Measurements from ENCODE around the gene GPRIN1. TPM values are rescaled to one million over a fixed set of nuclear protein-coding genes. Genes with fewer than 3 reads are reported as not detected.

The GPRIN1 gene
- total and polyA plus RNA-seq, 2 donors from 2014 or later, result 0.45 to 1.3 TPM

GRCh38 chr5:176647030-176647842 is 37.3 kb upstream of the GPRIN1 start, which contains the start of gene TSPAN17:
TSPAN17 (plus strand) TSS chr5:176647484; CDS start chr5:176647616, 132 bp downstream.
- TF ChIP-seq, protein P1, sequence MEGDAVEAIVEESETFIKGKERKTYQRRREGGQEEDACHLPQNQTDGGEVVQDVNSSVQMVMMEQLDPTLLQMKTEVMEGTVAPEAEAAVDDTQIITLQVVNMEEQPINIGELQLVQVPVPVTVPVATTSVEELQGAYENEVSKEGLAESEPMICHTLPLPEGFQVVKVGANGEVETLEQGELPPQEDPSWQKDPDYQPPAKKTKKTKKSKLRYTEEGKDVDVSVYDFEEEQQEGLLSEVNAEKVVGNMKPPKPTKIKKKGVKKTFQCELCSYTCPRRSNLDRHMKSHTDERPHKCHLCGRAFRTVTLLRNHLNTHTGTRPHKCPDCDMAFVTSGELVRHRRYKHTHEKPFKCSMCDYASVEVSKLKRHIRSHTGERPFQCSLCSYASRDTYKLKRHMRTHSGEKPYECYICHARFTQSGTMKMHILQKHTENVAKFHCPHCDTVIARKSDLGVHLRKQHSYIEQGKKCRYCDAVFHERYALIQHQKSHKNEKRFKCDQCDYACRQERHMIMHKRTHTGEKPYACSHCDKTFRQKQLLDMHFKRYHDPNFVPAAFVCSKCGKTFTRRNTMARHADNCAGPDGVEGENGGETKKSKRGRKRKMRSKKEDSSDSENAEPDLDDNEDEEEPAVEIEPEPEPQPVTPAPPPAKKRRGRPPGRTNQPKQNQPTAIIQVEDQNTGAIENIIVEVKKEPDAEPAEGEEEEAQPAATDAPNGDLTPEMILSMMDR (IDR thresholded peaks at IDR 0.05; ENCODE audit: borderline replicate concordance, extremely low read depth, insufficient read depth), result peak; percentile 25
- peak within 1 kb of the TSS; percentile 42 to 43 for H3K27ac ChIP-seq (ENCODE audit: low read depth in 2 of 2, low read length in 2 of 2)
- H3K4me1 ChIP-seq (ENCODE audit: control insufficient read depth in 2 of 3, insufficient read depth in 2 of 3, low read depth in 1 of 3, low read length in 3 of 3), result peaks cover 0 to 11% (median 7%) of the 10 kb centered on the region in 3 donors
- peak within 1 kb of the TSS; percentile 42 to 66 (median 50) for H3K9ac ChIP-seq (ENCODE audit: low read length in 3 of 3)
- FAIRE-seq (peak; percentile 93), DNase-seq (peak; percentile 100)
- H3K27me3 ChIP-seq (ENCODE audit: control insufficient read depth, insufficient read depth, low read length), result no peaks in the 10 kb centered on the region
- H3K4me3 ChIP-seq (ENCODE audit: low read length in 3 of 3), result peak within 1 kb of the TSS; percentile 65 to 84 (median 67)
- intact Hi-C loops (cut with DNase I), result no loop called here
- no peaks in the 10 kb centered on the region for H3K36me3 ChIP-seq (ENCODE audit: control insufficient read depth in 2 of 3, insufficient read depth in 3 of 3, low read length in 3 of 3)
- H3K9me3 ChIP-seq (ENCODE audit: control insufficient read depth in 2 of 3, insufficient read depth in 1 of 3, low read length in 3 of 3), result no peaks in the 10 kb centered on the region

GRCh38 chr5:176646707-176647029 is 36.7 kb upstream of the GPRIN1 start:
- Histone ChIP-seq H3K36me3 (ENCODE audit: control insufficient read depth in 2 of 3, insufficient read depth in 3 of 3, low read length in 3 of 3) (no peaks in the 10 kb centered on the region), H3K9me3 (ENCODE audit: control insufficient read depth in 2 of 3, insufficient read depth in 1 of 3, low read length in 3 of 3) (no peaks in the 10 kb centered on the region), H3K27ac (ENCODE audit: low read depth in 2 of 2, low read length in 2 of 2) (peak overlapping the region in 1 of 2 donors; percentile 43), H3K27me3 (ENCODE audit: control insufficient read depth, insufficient read depth, low read length) (no peaks in the 10 kb centered on the region), H3K4me1 (ENCODE audit: control insufficient read depth in 2 of 3, insufficient read depth in 2 of 3, low read depth in 1 of 3, low read length in 3 of 3) (peaks cover 0 to 11% (median 7%) of the 10 kb centered on the region in 3 donors), H3K4me3 (ENCODE audit: low read length in 3 of 3) (peak overlapping the region; percentile 65 to 84 (median 67)), H3K9ac (ENCODE audit: low read length in 3 of 3) (peak overlapping the region; percentile 34 to 66 (median 50))
- intact Hi-C loops (cut with DNase I), result no loop called here
- DNase-seq (no peak), FAIRE-seq (no peak)
- TF ChIP-seq, protein P1 (IDR thresholded peaks at IDR 0.05; ENCODE audit: borderline replicate concordance, extremely low read depth, insufficient read depth), result no peak

DNA sequence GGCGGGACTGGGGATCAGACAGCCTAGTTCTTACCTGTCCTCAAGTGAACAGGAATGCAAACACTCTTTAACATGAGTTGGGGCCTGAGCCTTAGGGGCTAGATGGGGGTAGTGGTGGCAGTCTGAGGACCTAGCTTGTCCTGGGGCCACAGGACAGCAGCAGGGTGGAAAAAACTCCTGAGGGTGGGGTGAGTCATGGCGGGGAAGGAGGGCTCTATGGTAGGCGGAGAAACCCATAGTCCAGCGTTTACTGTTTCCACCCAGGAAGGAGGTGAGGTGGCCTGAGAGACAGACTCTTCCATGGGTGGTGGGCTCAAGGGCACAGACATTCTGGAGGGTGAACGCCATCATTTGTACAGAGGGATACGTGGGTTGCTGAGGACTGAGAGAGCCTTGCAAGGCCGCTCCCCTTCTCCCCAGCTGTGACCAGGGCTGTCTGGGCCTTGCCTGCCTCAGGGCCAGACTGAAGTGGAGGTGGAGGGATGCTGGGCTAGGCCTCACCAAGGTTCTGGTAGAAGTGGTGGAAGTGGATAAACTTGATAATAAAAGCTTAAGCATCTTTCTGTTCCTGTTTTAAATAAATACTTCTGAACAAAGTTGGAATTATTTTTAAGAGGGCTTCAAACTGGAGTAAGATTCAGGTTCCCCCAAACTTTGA is 36.2 kb upstream of the GPRIN1 start:
- H3K9me3 ChIP-seq (ENCODE audit: control insufficient read depth in 2 of 3, insufficient read depth in 1 of 3, low read length in 3 of 3), result no peaks in the 10 kb centered on the region
- intact Hi-C loops (cut with DNase I), result no loop called here
- peaks cover 0 to 11% (median 7%) of the 10 kb centered on the region in 3 donors for H3K4me1 ChIP-seq (ENCODE audit: control insufficient read depth in 2 of 3, insufficient read depth in 2 of 3, low read depth in 1 of 3, low read length in 3 of 3)
- TF ChIP-seq, protein P1 (IDR thresholded peaks at IDR 0.05; ENCODE audit: borderline replicate concordance, extremely low read depth, insufficient read depth), result no peak
- H3K4me3 ChIP-seq (ENCODE audit: low read length in 3 of 3), result peak overlapping the region in 1 of 3 donors; percentile 84
- H3K9ac ChIP-seq (ENCODE audit: low read length in 3 of 3), result peak overlapping the region in 1 of 3 donors; percentile 66
- no peaks in the 10 kb centered on the region for H3K36me3 ChIP-seq (ENCODE audit: control insufficient read depth in 2 of 3, insufficient read depth in 3 of 3, low read length in 3 of 3)
- no peak overlapping the region for H3K27ac ChIP-seq (ENCODE audit: low read depth in 2 of 2, low read length in 2 of 2)
- H3K27me3 ChIP-seq (ENCODE audit: control insufficient read depth, insufficient read depth, low read length), result no peaks in the 10 kb centered on the region
- DNase-seq, result no peak
- FAIRE-seq, result no peak

Data from kidney (tissue), 14 donors.